SH-SY5Y (cell line): ENCODE results near the gene PDE4D.

Experiments
- GATA2 ChIP-seq: IDR thresholded peaks from 2 replicates; pipeline ENCODE4 v1.6.1; 2011; ENCODE audit warnings: mild to moderate bottlenecking, low read depth, low read length
- GATA3 ChIP-seq: IDR thresholded peaks from 2 replicates; pipeline ENCODE4 v1.6.1; 2011; ENCODE audit warnings: low read depth, mild to moderate bottlenecking, low read length, moderate library complexity

PDE4D gene

DNA sequence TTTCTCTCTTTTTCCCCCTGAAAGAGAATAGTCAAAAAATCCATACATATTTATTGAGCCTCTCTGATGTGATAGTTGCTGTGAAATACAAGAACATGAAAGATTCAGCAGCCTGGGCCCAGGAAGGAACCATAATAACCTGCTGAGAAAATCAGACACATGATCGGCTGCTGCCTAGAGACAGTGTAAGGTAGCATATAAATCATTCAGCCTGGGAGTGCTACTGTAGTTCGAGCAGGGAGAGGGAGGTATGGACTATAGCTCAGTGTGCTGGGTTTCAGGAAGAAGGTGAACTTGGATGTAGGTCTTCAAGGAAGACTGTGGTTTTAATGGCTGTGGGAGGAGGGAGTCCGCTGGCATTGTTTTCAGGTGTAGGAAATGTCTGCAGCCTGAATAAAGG is 841.6 kb downstream of the PDE4D start:
- TF ChIP-seq GATA3: no peak

DNA sequence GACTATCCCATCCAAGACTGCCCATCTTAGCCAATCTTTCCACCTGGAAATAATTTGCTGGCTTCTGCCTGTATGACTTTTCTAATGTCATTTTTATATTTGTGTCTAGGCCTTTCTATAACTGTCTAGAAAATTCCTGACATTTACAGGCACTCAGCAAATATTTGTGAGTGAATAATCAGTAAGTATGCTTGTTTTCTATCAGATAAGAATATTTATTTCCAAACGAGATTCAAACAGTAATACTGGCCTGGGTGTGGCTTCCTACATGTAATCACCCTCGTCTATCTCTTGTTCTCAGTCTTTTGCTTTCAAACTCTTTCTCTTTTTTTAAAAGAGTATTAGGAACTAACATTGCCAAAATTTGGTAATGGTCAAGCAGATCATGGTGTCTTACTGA is 844.4 kb downstream of the PDE4D start:
- TF ChIP-seq GATA3 (no peak), GATA2 (no peak)

DNA sequence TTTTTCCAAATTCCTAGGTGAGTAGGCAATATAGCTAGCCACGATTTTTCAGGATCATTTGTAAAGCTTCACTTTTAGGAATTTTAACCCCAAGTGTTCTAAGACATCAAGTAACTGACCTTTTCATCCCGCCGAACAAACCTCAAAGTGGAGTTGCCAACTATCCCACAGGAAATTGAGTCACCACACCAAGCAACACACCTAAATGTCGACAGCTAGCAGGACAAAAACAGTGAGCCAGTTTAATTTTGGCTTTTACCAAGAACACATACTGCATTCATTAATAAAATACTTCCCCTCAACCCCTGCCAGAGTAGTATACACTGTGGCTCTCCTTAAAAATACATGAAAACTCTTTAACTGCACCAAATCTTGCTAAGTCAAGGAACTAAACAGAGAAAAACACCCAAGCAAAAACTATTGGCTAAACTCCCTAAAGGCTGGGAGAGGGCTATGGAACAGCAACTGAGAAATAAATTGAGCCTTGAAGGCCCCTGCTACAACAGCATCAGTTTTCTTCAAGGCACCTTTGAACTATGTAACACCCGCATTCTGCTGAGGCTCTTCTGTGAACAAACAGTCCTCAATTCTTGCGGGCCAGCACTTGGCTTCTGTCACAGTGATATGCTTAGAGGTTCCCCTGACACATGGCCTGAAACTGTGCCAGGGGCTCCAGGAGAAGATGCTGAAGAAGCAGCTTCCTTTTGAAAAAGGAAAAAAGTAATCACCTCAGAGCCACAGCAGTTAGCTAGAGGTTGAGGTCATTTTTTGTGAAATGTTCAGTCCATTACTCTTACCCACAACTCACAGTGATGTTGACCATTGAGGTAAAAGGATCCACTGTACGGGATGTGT is 851.1 kb downstream of the PDE4D start:
- TF ChIP-seq GATA3 (no peak), GATA2 (no peak)

DNA sequence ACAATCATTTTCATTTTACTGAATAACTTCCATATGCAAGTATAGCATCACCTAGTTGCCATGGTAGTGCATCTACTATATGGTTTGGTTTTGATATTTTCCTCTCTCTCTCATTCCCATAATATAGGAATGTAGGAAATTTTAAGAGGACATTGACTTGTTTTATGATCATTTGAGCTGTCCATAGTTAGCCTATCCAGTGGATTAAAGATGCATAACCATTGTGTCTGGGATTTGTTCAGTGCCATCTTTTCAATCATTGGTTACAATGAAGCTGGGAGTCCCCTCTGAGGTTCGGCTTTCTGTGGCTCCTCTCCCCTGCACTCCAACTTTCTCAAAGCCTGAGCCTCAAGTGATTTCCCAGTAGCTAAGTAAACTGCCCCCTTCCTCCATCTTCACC is 852.2 kb downstream of the PDE4D start:
- no peak for TF ChIP-seq GATA3
- no peak for TF ChIP-seq GATA2

GRCh38 chr5:59040804-59041201 is 852.7 kb downstream of the PDE4D start:
- TF ChIP-seq GATA3 (no peak), GATA2 (no peak)

- TF ChIP-seq GATA2 (no peak), GATA3 (no peak)
These were observed 853.3 kb downstream of the PDE4D start for GRCh38 chr5:59040024-59040803.

- TF ChIP-seq GATA3 (no peak), GATA2 (no peak)
These were observed 854.1 kb downstream of the PDE4D start for GRCh38 chr5:59039296-59040023.

DNA sequence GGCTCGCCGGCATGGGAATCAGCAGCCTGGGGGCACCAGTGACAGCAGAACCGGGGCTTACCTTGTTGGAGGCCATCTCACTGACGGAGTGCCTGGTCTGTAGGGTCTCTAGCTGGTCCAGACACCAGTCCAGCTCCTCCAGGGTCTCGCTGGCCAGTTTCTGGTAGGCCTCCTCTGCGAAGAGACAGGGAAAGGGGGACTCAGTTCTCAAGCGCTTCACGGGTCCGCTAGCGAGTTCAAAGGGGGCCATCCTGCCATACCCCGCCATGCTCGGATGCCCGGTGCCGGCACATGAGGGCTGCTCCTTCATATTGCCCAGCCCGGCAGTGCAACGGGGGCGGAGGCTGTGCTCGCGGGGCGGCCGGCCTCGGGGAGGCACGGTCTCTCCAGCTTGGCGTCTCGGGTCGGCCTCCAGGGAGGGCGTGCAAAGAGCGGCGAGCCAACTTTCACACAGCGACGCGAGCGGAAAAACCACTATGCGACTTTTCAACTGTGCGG is 854.7 kb downstream of the PDE4D start:
- TF ChIP-seq GATA3 (no peak), GATA2 (no peak)

DNA sequence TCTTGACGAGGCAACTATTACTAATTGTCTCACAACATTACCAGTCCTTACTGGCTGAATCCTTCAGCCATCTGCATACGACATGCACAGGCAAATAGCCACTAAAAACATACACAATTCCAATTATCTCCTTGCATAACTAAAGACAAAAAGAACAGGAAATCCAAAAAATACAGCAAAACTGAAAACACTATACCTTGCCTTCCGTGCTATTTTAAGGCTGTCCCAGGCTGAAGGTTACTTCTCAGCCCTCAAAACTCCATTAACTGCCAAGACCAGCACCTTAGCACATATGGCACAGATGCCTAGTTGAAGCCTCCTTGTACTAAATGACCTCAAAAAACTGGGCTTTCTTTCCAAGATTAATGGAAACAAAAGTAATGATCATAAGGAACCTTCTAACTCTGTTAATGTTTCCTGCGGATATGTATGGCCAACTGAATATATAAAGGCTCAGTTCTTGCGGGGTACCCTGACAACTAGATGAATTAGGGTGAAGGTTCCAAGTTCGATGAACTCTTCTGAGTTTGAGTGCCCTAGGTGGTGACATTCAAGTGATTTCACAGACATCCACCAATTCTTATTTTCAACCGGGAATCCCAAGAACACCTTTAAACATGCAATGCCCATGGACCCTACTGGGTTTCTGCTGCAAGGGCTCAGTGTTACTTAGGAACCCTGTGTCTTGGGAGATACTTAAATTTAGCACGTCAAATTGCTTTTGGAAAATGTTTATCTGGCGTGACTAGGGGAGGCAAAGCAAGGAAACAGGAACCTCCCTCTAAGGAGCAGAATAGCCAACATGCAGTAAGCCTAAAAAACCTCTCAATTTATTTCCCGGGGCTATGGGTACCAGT is 855.4 kb downstream of the PDE4D start:
- TF ChIP-seq GATA3: no peak
- no peak for TF ChIP-seq GATA2

DNA sequence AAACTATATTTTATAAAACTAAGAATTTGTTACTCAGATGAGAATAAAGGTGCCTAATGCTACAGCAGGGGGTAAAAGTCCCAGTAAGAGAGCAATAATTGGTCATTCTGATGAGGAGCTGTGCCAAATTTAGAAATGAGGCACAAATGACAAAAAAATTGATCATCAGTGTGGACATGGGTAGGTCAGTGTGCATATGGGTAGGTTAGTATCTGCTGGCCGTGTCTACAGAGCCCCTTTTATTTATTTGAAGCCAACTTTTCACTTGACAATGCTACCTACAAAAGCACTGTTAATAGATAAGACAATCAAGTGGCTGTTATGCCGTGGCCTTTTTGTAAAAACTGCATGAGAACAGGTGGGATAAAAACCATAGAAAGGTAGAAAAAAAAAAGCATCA is 856.1 kb downstream of the PDE4D start:
- TF ChIP-seq GATA2: no peak
- TF ChIP-seq GATA3: no peak

- TF ChIP-seq GATA2: no peak
- no peak for TF ChIP-seq GATA3
These were observed 856.5 kb downstream of the PDE4D start for GRCh38 chr5:59037041-59037440.

GRCh38 chr5:59036274-59036961 is 857.1 kb downstream of the PDE4D start:
- TF ChIP-seq GATA2: no peak
- no peak for TF ChIP-seq GATA3

DNA sequence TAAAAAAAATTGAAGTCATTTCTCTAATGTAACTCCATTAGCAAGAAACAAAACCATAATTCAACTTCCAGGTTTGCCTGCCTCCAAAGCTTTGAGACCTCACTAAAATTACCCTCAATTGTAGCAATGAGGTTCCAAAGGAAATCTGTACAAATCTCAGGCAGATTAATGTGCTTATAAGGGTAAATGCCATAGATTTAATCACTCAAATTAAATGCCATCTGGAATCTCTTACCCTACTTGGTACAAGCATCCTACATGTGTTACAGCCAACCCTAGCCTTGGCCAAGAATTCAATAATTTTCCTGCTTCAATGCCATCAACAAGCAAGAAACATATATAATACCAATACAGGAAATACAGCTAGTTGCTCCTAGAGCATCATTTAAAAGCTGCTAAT is 857.8 kb downstream of the PDE4D start:
- peak; percentile 85 for TF ChIP-seq GATA3
- peak; percentile 70; the same call in 1 of the 2 replicates for TF ChIP-seq GATA2
